GM18507 (cell line): ENCODE data around the gene KATNB1.
"Not testable (repeated sequence)": the region's sequence is repeated elsewhere in the genome, so short reads cannot be mapped to it uniquely, and the experiment has no call there.

Experiments used
- DNase-seq: peaks from one replicate; pipeline ENCODE4 v3.0.0; 2011; ENCODE audit warnings: low read depth; ENCODE audit not compliant: insufficient read length; ENCODE audit errors: extremely low spot score
- FAIRE-seq: peaks from 2 replicates; lab custom pipeline; 2011; peaks lifted over from hg19 to GRCh38; lab: Jason Lieb, UNC

The KATNB1 gene

GRCh38 chr16:57783116-57783515, 47.5 kb downstream of the KATNB1 start:
- FAIRE-seq (no peak), DNase-seq (no peak)

GRCh38 chr16:57783883-57784282, 48.3 kb downstream of the KATNB1 start:
- FAIRE-seq, result no peak
- DNase-seq, result no peak

DNA sequence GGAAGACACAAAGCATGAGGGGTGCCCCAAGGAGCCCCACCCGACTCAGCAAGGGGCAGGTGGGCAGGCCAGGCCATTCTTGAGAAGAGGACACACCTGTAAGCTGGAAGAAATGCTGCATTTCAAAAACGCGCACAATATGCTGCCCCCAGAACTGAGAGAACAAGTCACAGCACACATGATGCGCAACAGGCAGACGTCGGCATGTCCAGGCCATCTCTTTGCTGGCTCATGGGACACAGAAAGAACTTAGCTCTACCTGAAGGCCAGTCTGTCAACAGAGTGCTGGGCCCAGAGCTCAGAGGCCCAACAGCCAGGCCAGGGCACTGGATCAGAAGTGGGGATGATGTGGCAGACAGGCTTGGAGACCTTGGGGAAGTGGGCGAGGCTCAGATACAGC, 48.8 kb downstream of the KATNB1 start:
- FAIRE-seq (no peak), DNase-seq (no peak)

- no peak for DNase-seq
- FAIRE-seq, result no peak
Measured at GRCh38 chr16:57785385-57785784, 49.8 kb downstream of the KATNB1 start.

GRCh38 chr16:57785924-57786323, 50.4 kb downstream of the KATNB1 start:
- FAIRE-seq, result no peak

GRCh38 chr16:57786632-57787518, 51.3 kb downstream of the KATNB1 start:
- DNase-seq (no peak), FAIRE-seq (no peak)

More at GRCh38 chr16:57785924-57786323, 50.4 kb downstream of the KATNB1 start:
- DNase-seq, result no peak

GRCh38 chr16:57787519-57787905, 51.9 kb downstream of the KATNB1 start:
- no peak for FAIRE-seq
- DNase-seq, result no peak

DNA sequence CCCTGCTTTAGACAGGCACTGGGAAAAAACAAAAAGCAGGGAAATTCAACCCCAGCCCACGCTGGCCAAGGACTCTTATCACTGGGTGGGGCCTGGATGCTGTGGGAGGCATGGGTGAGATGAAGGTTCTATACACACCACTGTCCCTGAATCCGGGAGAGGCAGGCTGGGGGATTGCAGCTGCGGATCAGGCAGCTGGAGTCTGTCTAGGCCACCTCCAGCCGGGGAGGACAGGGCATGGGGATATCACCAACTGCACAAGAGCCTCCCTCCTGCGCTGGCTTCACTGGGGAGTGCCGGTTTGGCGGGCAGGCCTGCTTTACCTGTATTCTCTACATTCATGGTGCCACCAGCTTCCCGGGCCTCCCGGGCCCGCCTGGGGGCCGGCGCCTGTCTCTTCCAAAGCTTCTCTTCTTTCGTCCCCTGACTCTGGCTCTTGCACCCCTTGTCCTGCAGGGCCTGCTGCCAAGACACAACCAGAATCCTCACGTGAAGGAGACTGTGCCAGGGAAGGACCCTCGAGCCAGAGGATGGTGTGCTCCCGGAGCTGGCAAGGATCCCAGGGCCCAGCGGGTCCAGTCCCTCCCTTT, 52.8 kb downstream of the KATNB1 start:
- FAIRE-seq (no peak), DNase-seq (no peak)

- DNase-seq (no peak), FAIRE-seq (no peak)
Measured at GRCh38 chr16:57788951-57789350, 53.4 kb downstream of the KATNB1 start.

DNA sequence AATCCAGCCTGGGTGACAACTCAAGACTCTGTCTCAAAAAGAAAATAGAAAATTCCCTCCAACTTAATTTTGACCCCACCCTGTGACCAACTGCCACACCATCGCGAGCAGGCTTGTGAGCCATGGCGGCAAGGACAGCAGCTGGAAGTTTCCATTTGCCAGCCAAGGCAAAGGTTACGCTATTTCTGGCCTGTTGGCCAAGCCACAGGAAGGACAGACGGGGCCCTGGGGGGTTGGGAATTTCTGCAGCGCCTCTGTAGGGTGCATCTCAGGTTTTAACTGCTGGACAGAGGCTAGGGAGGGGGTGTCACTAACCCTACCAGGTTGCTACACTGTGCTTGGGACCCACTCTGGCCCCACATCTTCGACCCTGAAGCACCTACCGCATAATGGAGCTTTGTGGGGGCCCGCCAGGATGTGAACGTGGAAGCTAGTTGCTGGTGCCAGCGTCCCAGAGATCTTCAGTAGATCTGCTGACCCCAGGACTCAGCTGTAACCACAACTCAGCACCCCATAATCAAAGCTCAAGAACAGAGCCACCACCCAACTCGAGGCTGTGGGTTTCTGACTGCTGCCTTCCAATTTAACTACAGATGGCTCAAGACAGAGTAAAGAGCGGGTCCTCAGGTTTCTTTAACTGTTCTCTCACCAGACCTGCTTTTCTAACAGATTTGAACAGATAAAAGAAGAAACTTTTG, 55.8 kb downstream of the KATNB1 start:
- no peak for DNase-seq

DNA sequence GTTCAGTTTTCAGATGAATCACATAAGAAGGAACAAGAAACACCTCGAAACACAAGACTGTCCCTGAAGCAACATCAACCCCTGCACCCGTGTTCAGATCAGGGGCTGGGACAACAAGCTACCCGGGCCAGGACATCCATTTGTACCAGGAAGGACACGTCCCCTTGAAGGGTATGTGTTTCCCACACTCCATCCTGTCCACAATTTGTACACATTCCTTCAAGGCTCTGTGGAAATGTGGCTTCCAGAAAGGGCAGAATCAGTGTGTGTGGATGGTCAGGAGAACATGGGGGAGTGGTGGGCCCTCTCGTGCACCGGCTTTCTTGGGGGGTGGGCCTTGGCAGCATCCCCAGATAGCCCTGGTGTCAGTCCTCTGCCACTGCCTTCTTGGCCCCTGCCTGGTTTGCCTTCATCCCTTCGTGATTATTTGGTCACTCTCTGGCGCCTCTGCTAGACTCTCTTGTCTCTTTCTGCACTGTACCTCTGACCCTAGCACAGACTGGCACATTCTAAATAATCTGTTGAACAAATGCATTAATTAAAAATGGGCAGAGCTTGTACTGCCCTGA, 56.4 kb downstream of the KATNB1 start:
- no peak for FAIRE-seq

More for the DNA sequence above, 55.8 kb downstream of the KATNB1 start:
- no peak for FAIRE-seq

GRCh38 chr16:57794849-57795430, 59.4 kb downstream of the KATNB1 start:
- no peak for FAIRE-seq
- DNase-seq, result no peak

More for the DNA sequence above, 56.4 kb downstream of the KATNB1 start:
- no peak for DNase-seq

DNA sequence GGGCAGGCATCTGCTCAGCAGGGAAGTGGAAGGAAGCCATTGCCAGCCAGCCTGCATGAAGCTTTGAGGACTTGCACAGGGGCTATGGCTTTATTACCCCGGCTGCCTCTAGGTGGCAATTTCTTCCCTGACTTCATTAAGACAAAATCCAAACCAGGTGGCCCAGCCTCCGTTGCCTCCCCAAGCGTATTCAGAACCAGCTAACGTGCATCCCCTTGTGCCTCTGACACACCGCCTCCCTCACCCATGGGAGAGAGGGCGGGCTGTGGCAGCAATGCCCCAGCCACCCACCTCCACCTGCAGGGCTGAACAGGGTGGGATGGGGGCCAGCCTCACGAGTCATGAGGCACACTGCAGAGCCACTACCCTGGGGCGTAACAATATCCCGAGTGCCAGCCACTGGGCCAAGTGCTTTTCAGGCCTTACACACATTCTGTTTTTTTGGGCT, 59.9 kb downstream of the KATNB1 start:
- FAIRE-seq, result peak; percentile 31
- DNase-seq, result peak; percentile 26

DNA sequence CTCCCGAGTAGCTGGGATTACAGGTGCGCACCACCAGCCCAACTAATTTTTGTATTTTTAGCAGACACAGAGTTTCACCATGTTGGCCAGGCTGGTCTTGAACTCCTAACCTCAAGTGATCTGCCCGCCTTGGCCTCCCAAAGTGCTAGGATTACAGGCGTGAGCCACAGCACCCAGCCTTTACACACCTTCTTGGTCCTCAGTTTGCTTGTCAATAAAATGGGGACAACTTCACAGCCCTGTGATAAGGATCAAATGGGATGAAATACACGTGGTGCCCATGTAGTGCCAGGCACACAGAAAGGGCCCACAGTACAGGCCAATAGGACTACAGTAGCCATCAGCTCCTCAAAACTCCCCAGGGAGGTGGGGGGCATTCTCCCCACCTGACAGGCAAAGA, 60.4 kb downstream of the KATNB1 start:
- FAIRE-seq, DNase-seq: not testable (repeated sequence)

DNA sequence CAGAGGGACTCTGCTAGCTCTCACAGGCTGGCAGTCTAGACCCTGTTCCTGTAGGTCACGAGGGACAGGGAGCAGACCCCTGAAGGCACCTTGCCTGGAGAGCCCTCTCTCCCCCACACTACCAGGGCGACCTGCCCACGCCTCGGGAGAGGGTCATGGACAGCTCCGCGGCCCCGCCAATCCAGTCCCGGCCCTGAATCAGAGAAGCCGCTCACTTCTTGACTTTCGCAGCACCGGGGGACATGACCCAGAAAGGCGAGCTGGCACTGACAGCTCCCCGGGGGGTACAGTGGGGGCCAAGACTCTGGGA, 61.6 kb downstream of the KATNB1 start:
- FAIRE-seq (no peak), DNase-seq (no peak)

- FAIRE-seq, result no peak
- DNase-seq, result no peak
Measured at GRCh38 chr16:57797526-57798266, 62.1 kb downstream of the KATNB1 start.

- no peak for DNase-seq
- FAIRE-seq, result no peak
Measured at GRCh38 chr16:57798267-57798810, 62.8 kb downstream of the KATNB1 start.

- FAIRE-seq, result no peak
- DNase-seq, result no peak
Measured at GRCh38 chr16:57798953-57799599, 63.5 kb downstream of the KATNB1 start.
